BLaER1 (cell line): ENCODE results near the gene ERICH4.
A peak's percentile ranks its signal among the peaks of the same experiment; 100 is the strongest.
"Not testable (repeated sequence)": the region's sequence is repeated elsewhere in the genome, so short reads cannot be mapped to it uniquely, and the experiment has no call there.

ENCODE experiments used
- H3K27ac ChIP-seq: shearing (Covaris generic); formaldehyde crosslinking; 2 replicates; pipeline ENCODE4 v1.8.1; 2022
- H3K27me3 ChIP-seq: shearing (Covaris generic); formaldehyde crosslinking; 2 replicates; pipeline ENCODE4 v1.8.1; 2022
- H3K36me3 ChIP-seq: shearing (Covaris generic); formaldehyde crosslinking; 2 replicates; pipeline ENCODE4 v1.8.1; 2022
- H3K4me1 ChIP-seq: shearing (Covaris generic); formaldehyde crosslinking; 2 replicates; pipeline ENCODE4 v1.8.1; 2022
- H3K4me2 ChIP-seq: shearing (Covaris generic); formaldehyde crosslinking; 2 replicates; pipeline ENCODE4 v1.8.1; 2022
- H3K4me3 ChIP-seq: shearing (Covaris generic); formaldehyde crosslinking; 2 replicates; pipeline ENCODE4 v1.8.1; 2022
- H3K9ac ChIP-seq: shearing (Covaris generic); formaldehyde crosslinking; 2 replicates; pipeline ENCODE4 v1.8.1; 2022
- H3K9me3 ChIP-seq: shearing (Covaris generic); formaldehyde crosslinking; 2 replicates; pipeline ENCODE4 v1.8.1; 2022
- H4K20me1 ChIP-seq: shearing (Covaris generic); formaldehyde crosslinking; 2 replicates; pipeline ENCODE4 v1.8.1; 2022
- Cebpa-rat ChIP-seq: shearing (Covaris generic); IDR thresholded peaks from 2 replicates; pipeline ENCODE4 v1.8.1; 2022

The ERICH4 gene

GRCh38 chr19:41402010-41402409, 40.9 kb upstream of the ERICH4 start:
- H3K9ac ChIP-seq, result no peak overlapping the region
- H3K4me1 ChIP-seq, result peaks cover 33% of the 10 kb centered on the region
- no peaks in the 10 kb centered on the region for H3K9me3 ChIP-seq
- H3K27ac ChIP-seq, result no peak overlapping the region
- no peak overlapping the region for H3K4me3 ChIP-seq
- TF ChIP-seq Cebpa-rat, result no peak
- H4K20me1 ChIP-seq, result peaks cover 31% of the 10 kb centered on the region; the same call in 1 of the 2 replicates
- peaks cover 45% of the 10 kb centered on the region; the same call in 1 of the 2 replicates for H3K36me3 ChIP-seq
- H3K4me2 ChIP-seq, result no peak overlapping the region
- H3K27me3 ChIP-seq, result no peaks in the 10 kb centered on the region

- peaks cover 44% of the 10 kb centered on the region for H3K4me1 ChIP-seq
- H3K9me3 ChIP-seq, result no peaks in the 10 kb centered on the region
- peaks cover 52% of the 10 kb centered on the region; the same call in 1 of the 2 replicates for H3K36me3 ChIP-seq
- H3K27me3 ChIP-seq, result no peaks in the 10 kb centered on the region
- peaks cover 31% of the 10 kb centered on the region; the same call in 1 of the 2 replicates for H4K20me1 ChIP-seq
- no peak overlapping the region for H3K9ac ChIP-seq
- H3K4me2 ChIP-seq, result peak overlapping the region; percentile 8; the same call in 1 of the 2 replicates
- no peak overlapping the region for H3K4me3 ChIP-seq
- H3K27ac ChIP-seq, result no peak overlapping the region
- no peak for TF ChIP-seq Cebpa-rat
Measured at GRCh38 chr19:41403181-41403970, 39.6 kb upstream of the ERICH4 start.

- H3K9me3 ChIP-seq, result no peaks in the 10 kb centered on the region
Measured at GRCh38 chr19:41405776-41406175, 37.2 kb upstream of the ERICH4 start.

GRCh38 chr19:41407271-41407670, 35.7 kb upstream of the ERICH4 start:
- Histone ChIP-seq H3K9me3 (no peaks in the 10 kb centered on the region), H3K9ac (peak overlapping the region; percentile 19; the same call in 1 of the 2 replicates), H3K27me3 (no peaks in the 10 kb centered on the region), H4K20me1 (peaks cover 30% of the 10 kb centered on the region; the same call in 1 of the 2 replicates), H3K36me3 (peaks cover 64% of the 10 kb centered on the region), H3K4me1 (peaks cover 64% of the 10 kb centered on the region), H3K4me3 (no peak overlapping the region), H3K4me2 (peak overlapping the region; percentile 61), H3K27ac (peak overlapping the region; percentile 82; the same call in 1 of the 2 replicates)
- TF ChIP-seq Cebpa-rat, result no peak

More at GRCh38 chr19:41405776-41406175, 37.2 kb upstream of the ERICH4 start:
- Histone ChIP-seq H3K27me3 (no peaks in the 10 kb centered on the region), H3K36me3 (peaks cover 61% of the 10 kb centered on the region; the same call in 1 of the 2 replicates), H4K20me1 (peaks cover 31% of the 10 kb centered on the region; the same call in 1 of the 2 replicates), H3K4me2 (no peak overlapping the region), H3K4me3 (no peak overlapping the region), H3K9ac (no peak overlapping the region), H3K4me1 (peaks cover 51% of the 10 kb centered on the region), H3K27ac (no peak overlapping the region)
- TF ChIP-seq Cebpa-rat, result no peak

GRCh38 chr19:41408256-41408655, 34.7 kb upstream of the ERICH4 start:
- TF ChIP-seq Cebpa-rat, result no peak
- Histone ChIP-seq H3K4me2 (peak overlapping the region; percentile 61), H3K36me3 (peaks cover 62% of the 10 kb centered on the region), H3K9ac (no peak overlapping the region), H4K20me1 (peaks cover 20% of the 10 kb centered on the region; the same call in 1 of the 2 replicates), H3K4me3 (no peak overlapping the region), H3K27ac (peak overlapping the region; percentile 82; the same call in 1 of the 2 replicates), H3K4me1 (peaks cover 70% of the 10 kb centered on the region), H3K9me3 (no peaks in the 10 kb centered on the region), H3K27me3 (no peaks in the 10 kb centered on the region)

GRCh38 chr19:41408846-41409245, 34.1 kb upstream of the ERICH4 start:
- not testable (repeated sequence) for H3K4me3 ChIP-seq, H3K9me3 ChIP-seq, H3K9ac ChIP-seq, H3K27me3 ChIP-seq
- peak overlapping the region; percentile 61 for H3K4me2 ChIP-seq
- peak overlapping the region; percentile 82 for H3K27ac ChIP-seq
- H3K36me3 ChIP-seq, result peaks cover 62% of the 10 kb centered on the region
- H3K4me1 ChIP-seq, result peaks cover 70% of the 10 kb centered on the region
- H4K20me1 ChIP-seq, result peaks cover 15% of the 10 kb centered on the region; the same call in 1 of the 2 replicates

- no peak for TF ChIP-seq Cebpa-rat
- H3K4me1 ChIP-seq, result peaks cover 74% of the 10 kb centered on the region
- peaks cover 64% of the 10 kb centered on the region for H3K36me3 ChIP-seq
- peak overlapping the region; percentile 61 for H3K4me2 ChIP-seq
- H3K9me3 ChIP-seq, result no peaks in the 10 kb centered on the region
- H3K27me3 ChIP-seq, result no peaks in the 10 kb centered on the region
- peak overlapping the region; percentile 53; the same call in 1 of the 2 replicates for H3K9ac ChIP-seq
- H3K4me3 ChIP-seq, result no peak overlapping the region
- H3K27ac ChIP-seq, result peak overlapping the region; percentile 82
- peaks cover 13% of the 10 kb centered on the region; the same call in 1 of the 2 replicates for H4K20me1 ChIP-seq
Measured at GRCh38 chr19:41409288-41409687, 33.7 kb upstream of the ERICH4 start.

- Histone ChIP-seq H3K9ac (peak overlapping the region; percentile 53; the same call in 1 of the 2 replicates), H3K27ac (peak overlapping the region; percentile 82), H3K4me1 (peaks cover 86% of the 10 kb centered on the region), H3K9me3 (no peaks in the 10 kb centered on the region), H4K20me1 (peaks cover 6% of the 10 kb centered on the region; the same call in 1 of the 2 replicates), H3K36me3 (peaks cover 67% of the 10 kb centered on the region), H3K27me3 (no peaks in the 10 kb centered on the region), H3K4me2 (peak overlapping the region; percentile 61), H3K4me3 (0 out of 2 replicates have a peak overlapping the region, but pooled peaks have one; percentile 28)
- no peak for TF ChIP-seq Cebpa-rat
Measured at GRCh38 chr19:41410336-41411054, 32.5 kb upstream of the ERICH4 start.

GRCh38 chr19:41411100-41411967, 31.6 kb upstream of the ERICH4 start:
- Histone ChIP-seq H3K9ac (peak overlapping the region; percentile 10; the same call in 1 of the 2 replicates), H3K36me3 (peaks cover 64% of the 10 kb centered on the region), H3K4me2 (peak overlapping the region; percentile 61), H3K27ac (peak overlapping the region; percentile 82; the same call in 1 of the 2 replicates), H3K4me3 (no peak overlapping the region), H3K4me1 (peaks cover 86% of the 10 kb centered on the region), H3K9me3 (no peaks in the 10 kb centered on the region), H3K27me3 (no peaks in the 10 kb centered on the region), H4K20me1 (no peaks in the 10 kb centered on the region; the same call in 1 of the 2 replicates)
- no peak for TF ChIP-seq Cebpa-rat
